IPS-18a (cell line): ENCODE results near the gene SELP.

Source experiments
- H3K27ac ChIP-seq: one replicate; pipeline ENCODE4 v1.5.1; 2013; ENCODE audit warnings: low read length
- H3K27me3 ChIP-seq: one replicate; pipeline ENCODE4 v1.6.1; 2013; ENCODE audit warnings: mild to moderate bottlenecking, low read length; ENCODE audit not compliant: control insufficient read depth, insufficient read depth
- H3K36me3 ChIP-seq: one replicate; pipeline ENCODE4 v1.6.1; 2013; ENCODE audit warnings: low read depth, low read length; ENCODE audit not compliant: control insufficient read depth
- H3K4me1 ChIP-seq: one replicate; pipeline ENCODE4 v1.6.1; 2013; ENCODE audit warnings: low read depth, low read length; ENCODE audit not compliant: control insufficient read depth
- H3K4me3 ChIP-seq: one replicate; pipeline ENCODE4 v1.5.1; 2013; ENCODE audit warnings: low read length
- H3K9ac ChIP-seq: one replicate; pipeline ENCODE4 v1.6.1; 2013; ENCODE audit warnings: mild to moderate bottlenecking, low read length, moderate library complexity
- H3K9me3 ChIP-seq: one replicate; pipeline ENCODE4 v1.6.1; 2013; ENCODE audit warnings: low read depth, low read length; ENCODE audit not compliant: control insufficient read depth

Gene SELP

DNA sequence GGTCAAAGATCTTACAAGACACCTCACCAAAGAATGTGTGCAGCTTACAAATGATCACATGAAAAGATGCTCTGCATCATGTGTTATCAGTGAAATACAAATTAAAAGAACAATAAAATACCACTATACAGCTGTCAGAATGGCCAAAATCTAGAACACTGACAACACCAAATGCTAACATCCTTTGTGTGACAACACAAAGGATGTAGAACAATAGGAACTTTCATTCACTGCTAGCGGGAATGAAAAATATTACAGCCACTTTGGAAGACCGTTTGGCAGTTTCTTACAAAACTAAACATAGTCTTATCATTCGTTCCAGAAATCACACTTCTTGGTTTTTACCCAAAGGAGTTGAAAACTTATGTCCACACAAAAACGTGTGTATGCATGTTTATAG is 20.6 kb upstream of the SELP start:
- no peak overlapping the region for H3K27ac ChIP-seq
- H3K4me1 ChIP-seq, result peaks cover 9% of the 10 kb centered on the region
- H3K9me3 ChIP-seq, result no peaks in the 10 kb centered on the region
- H3K27me3 ChIP-seq, result no peaks in the 10 kb centered on the region
- no peak overlapping the region for H3K9ac ChIP-seq
- no peaks in the 10 kb centered on the region for H3K36me3 ChIP-seq
- H3K4me3 ChIP-seq, result no peak overlapping the region

DNA sequence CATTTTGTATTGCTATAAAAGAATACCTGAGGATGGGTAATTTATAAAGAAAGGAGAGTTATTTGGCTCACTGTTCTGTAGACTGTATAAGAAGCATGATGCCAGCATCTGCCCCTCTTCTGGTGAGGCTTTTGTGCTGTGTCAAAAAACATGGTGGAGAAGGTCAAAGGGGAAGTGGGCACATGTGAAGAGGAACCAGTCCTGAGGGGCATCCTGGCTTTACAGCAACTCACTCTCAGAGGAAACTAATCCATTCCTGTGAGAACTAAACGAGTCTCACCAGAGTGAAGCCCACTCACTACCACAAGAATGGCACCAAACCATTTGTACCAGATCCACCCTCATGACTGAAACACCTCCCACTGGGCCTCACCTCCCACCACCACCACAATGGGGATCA is 18.8 kb upstream of the SELP start:
- Histone ChIP-seq H3K9ac (no peak overlapping the region), H3K27ac (no peak overlapping the region), H3K9me3 (no peaks in the 10 kb centered on the region), H3K36me3 (no peaks in the 10 kb centered on the region), H3K4me1 (peaks cover 9% of the 10 kb centered on the region), H3K4me3 (no peak overlapping the region), H3K27me3 (no peaks in the 10 kb centered on the region)

DNA sequence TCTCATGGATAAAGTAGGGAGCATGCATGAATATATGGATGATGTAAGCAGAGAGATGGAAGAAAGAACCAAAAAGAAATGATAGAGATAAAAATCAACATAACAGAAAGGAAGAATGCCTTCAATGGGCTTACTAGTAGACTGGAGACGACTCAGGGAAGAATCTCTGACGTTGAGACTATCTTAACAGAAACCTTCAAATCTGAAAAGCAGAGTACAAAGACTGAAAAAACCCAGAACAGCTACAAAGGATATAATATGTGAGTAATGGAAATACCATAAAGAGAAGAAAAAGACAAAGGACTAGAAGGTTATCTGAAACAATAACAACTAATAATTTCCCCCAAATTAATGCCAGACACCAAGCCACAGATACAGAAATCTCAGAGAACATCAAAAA is 18.3 kb upstream of the SELP start:
- no peak overlapping the region for H3K4me3 ChIP-seq
- no peaks in the 10 kb centered on the region for H3K27me3 ChIP-seq
- H3K4me1 ChIP-seq, result peaks cover 9% of the 10 kb centered on the region
- H3K27ac ChIP-seq, result no peak overlapping the region
- no peaks in the 10 kb centered on the region for H3K9me3 ChIP-seq
- no peaks in the 10 kb centered on the region for H3K36me3 ChIP-seq
- no peak overlapping the region for H3K9ac ChIP-seq

DNA sequence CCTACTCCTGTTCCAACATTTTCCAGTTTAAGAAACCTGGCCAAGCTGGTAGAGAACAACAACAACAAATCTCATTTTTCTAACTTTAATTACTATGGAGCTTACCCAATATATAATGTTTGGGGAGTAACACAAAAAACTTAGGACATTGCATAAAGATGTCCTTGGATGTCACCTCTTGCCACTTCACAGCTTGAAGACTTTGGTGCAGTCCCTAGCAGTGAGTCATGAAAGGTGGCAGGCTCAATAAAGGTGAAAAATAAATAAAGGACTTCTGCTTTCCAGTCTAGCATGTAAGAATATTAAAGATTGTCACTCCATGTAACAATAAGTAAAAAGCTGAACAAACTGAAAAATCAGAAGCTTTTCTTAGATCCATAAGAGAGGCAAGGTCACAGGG is 17.6 kb upstream of the SELP start:
- no peaks in the 10 kb centered on the region for H3K36me3 ChIP-seq
- H3K27me3 ChIP-seq, result no peaks in the 10 kb centered on the region
- peaks cover 9% of the 10 kb centered on the region for H3K4me1 ChIP-seq
- H3K9ac ChIP-seq, result no peak overlapping the region
- no peak overlapping the region for H3K27ac ChIP-seq
- no peaks in the 10 kb centered on the region for H3K9me3 ChIP-seq
- H3K4me3 ChIP-seq, result no peak overlapping the region

DNA sequence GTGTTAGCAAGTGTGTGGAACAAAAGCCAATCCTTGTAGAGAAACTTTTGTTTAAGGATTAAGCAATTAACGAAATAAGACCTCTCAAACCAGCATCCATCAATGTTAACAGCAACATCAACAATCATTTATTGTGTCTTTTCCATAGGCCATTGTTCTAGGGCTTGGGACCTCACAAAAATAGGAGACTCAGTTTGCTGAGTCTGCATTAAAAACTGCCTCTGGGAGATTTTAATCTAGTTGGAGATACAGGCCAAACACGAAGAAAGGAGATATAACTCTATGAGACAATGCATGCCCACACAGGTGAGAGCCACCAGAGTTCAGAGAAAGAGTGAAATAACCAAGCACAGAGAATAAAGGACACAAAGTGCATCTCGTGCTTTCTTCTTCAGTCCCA is 14.4 kb upstream of the SELP start:
- no peaks in the 10 kb centered on the region for H3K27me3 ChIP-seq
- H3K4me1 ChIP-seq, result peaks cover 9% of the 10 kb centered on the region
- H3K4me3 ChIP-seq, result no peak overlapping the region

DNA sequence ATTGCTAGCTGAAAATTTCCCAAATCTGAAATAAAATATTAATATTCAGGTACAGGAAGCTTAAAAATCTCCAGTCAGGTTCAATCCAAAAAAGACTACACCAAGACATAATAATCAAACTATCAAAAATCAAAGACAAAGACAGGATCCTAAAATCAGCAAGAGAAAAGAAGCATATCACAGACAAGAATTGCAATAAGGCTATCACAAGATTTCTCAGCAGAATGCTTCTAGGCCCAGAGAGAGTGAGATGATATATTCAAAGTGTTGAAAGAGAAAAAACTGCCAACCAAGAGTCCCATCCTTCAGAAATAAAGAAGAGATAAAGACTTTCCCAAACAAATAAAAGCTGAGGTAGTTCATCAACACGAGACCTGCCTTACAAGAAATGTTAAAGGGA is 5.0 kb upstream of the SELP start:
- Histone ChIP-seq H3K27ac (no peak overlapping the region), H3K4me1 (no peaks in the 10 kb centered on the region), H3K9me3 (peaks cover 4% of the 10 kb centered on the region), H3K4me3 (no peak overlapping the region), H3K36me3 (no peaks in the 10 kb centered on the region), H3K27me3 (no peaks in the 10 kb centered on the region), H3K9ac (no peak overlapping the region)

More for the DNA sequence above, 14.4 kb upstream of the SELP start:
- H3K36me3 ChIP-seq, result no peaks in the 10 kb centered on the region
- H3K9ac ChIP-seq, result no peak overlapping the region
- H3K9me3 ChIP-seq, result no peaks in the 10 kb centered on the region
- no peak overlapping the region for H3K27ac ChIP-seq

GRCh38 chr1:169634145-169634544 is 4.2 kb upstream of the SELP start:
- Histone ChIP-seq H3K36me3 (no peaks in the 10 kb centered on the region), H3K9ac (no peak overlapping the region), H3K27ac (no peak overlapping the region), H3K4me1 (no peaks in the 10 kb centered on the region), H3K27me3 (no peaks in the 10 kb centered on the region), H3K4me3 (no peak overlapping the region), H3K9me3 (peaks cover 4% of the 10 kb centered on the region)

DNA sequence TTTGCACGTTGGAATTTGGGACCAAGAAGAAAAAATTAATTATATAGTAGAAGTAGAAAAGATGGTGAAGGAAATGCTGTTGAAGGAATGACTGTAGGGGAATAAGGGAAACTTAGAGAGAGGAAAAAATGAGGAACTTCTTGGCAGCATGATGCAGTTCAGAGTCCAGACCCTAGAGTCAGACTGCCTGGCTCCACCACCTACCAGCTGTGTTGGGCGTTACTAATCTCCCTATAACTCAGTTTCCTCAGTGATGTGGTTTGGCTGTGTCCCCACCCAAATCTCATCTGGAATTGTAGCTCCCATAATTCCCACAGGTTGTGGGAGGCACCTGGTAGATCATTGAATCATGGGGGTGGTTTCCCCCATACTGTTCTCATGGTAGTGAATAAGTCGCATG is 1.3 kb upstream of the SELP start:
- Histone ChIP-seq H3K9ac (no peak overlapping the region), H3K27ac (no peak overlapping the region), H3K9me3 (peaks cover 4% of the 10 kb centered on the region), H3K4me1 (no peaks in the 10 kb centered on the region), H3K4me3 (no peak overlapping the region), H3K36me3 (no peaks in the 10 kb centered on the region), H3K27me3 (no peaks in the 10 kb centered on the region)

- H3K9ac ChIP-seq, result no peak overlapping the region
- H3K4me3 ChIP-seq, result no peak overlapping the region
- no peaks in the 10 kb centered on the region for H3K4me1 ChIP-seq
- H3K27ac ChIP-seq, result no peak overlapping the region
- H3K27me3 ChIP-seq, result no peaks in the 10 kb centered on the region
- H3K9me3 ChIP-seq, result no peaks in the 10 kb centered on the region
- no peaks in the 10 kb centered on the region for H3K36me3 ChIP-seq
Measured at GRCh38 chr1:169624912-169625311, 5.0 kb downstream of the SELP start.

- no peak overlapping the region for H3K4me3 ChIP-seq
Measured at GRCh38 chr1:169624122-169624521, 5.8 kb downstream of the SELP start.

GRCh38 chr1:169623132-169623926 is 6.6 kb downstream of the SELP start:
- Histone ChIP-seq H3K27me3 (no peaks in the 10 kb centered on the region), H3K4me3 (no peak overlapping the region), H3K9ac (no peak overlapping the region), H3K9me3 (no peaks in the 10 kb centered on the region), H3K4me1 (no peaks in the 10 kb centered on the region), H3K27ac (no peak overlapping the region), H3K36me3 (no peaks in the 10 kb centered on the region)

More at GRCh38 chr1:169624122-169624521, 5.8 kb downstream of the SELP start:
- no peak overlapping the region for H3K27ac ChIP-seq
- H3K9ac ChIP-seq, result no peak overlapping the region
- no peaks in the 10 kb centered on the region for H3K27me3 ChIP-seq
- H3K4me1 ChIP-seq, result no peaks in the 10 kb centered on the region
- no peaks in the 10 kb centered on the region for H3K36me3 ChIP-seq
- H3K9me3 ChIP-seq, result no peaks in the 10 kb centered on the region

- Histone ChIP-seq H3K9ac (no peak overlapping the region), H3K27ac (no peak overlapping the region), H3K36me3 (no peaks in the 10 kb centered on the region), H3K4me3 (no peak overlapping the region), H3K9me3 (no peaks in the 10 kb centered on the region), H3K4me1 (no peaks in the 10 kb centered on the region), H3K27me3 (no peaks in the 10 kb centered on the region)
Measured at GRCh38 chr1:169620565-169620964, 9.4 kb downstream of the SELP start.
